Trophoblast cell (in vitro differentiated cells and primary cell): ENCODE data around the gene RELT.

ENCODE experiments used
- DNase-seq, 2 donors: peaks; one replicate each; pipeline ENCODE4 v3.0.0-alpha.2; 2016
- H2AFZ ChIP-seq: 2 replicates; pipeline ENCODE4 v1.6.1; 2013; ENCODE audit warnings: low read length, moderate library complexity, mild to moderate bottlenecking; ENCODE audit not compliant: insufficient read depth, poor library complexity
- H2AK5ac ChIP-seq: 2 replicates; pipeline ENCODE4 v1.6.1; 2013; ENCODE audit warnings: mild to moderate bottlenecking, low read length
- H2BK120ac ChIP-seq: 2 replicates; pipeline ENCODE4 v1.6.1; 2013; ENCODE audit warnings: low read length, mild to moderate bottlenecking, moderate library complexity; ENCODE audit not compliant: insufficient read depth, poor library complexity
- H2BK12ac ChIP-seq: 2 replicates; pipeline ENCODE4 v1.6.1; 2013; ENCODE audit warnings: mild to moderate bottlenecking, low read length, moderate library complexity
- H2BK5ac ChIP-seq: 2 replicates; pipeline ENCODE4 v1.6.1; 2013; ENCODE audit warnings: low read length, low read depth, moderate library complexity, mild to moderate bottlenecking; ENCODE audit not compliant: poor library complexity
- H3K14ac ChIP-seq: 2 replicates; pipeline ENCODE4 v1.6.1; 2013; ENCODE audit warnings: mild to moderate bottlenecking, low read length
- H3K18ac ChIP-seq: 2 replicates; pipeline ENCODE4 v1.6.1; 2013; ENCODE audit warnings: mild to moderate bottlenecking, low read length
- H3K23ac ChIP-seq: 2 replicates; pipeline ENCODE4 v1.6.1; 2013; ENCODE audit warnings: low read length
- H3K27ac ChIP-seq: 2 replicates; pipeline ENCODE4 v1.5.1; 2013; ENCODE audit warnings: low read depth, mild to moderate bottlenecking, inconsistent platforms, low read length, moderate library complexity
- H3K27me3 ChIP-seq: 2 replicates; pipeline ENCODE4 v1.6.1; 2013; ENCODE audit warnings: inconsistent platforms, mild to moderate bottlenecking, low read length, moderate library complexity; ENCODE audit not compliant: insufficient read depth
- H3K36me3 ChIP-seq, 2 experiments: 1 replicate in 1 of 2; 2 replicates in 1 of 2; pipeline ENCODE4 v1.6.1; 2013; ENCODE audit warnings: low read length in 2 of 2, mild to moderate bottlenecking in 2 of 2, moderate library complexity in 1 of 2; ENCODE audit not compliant: insufficient read depth in 2 of 2, control insufficient read depth in 1 of 2
- H3K4ac ChIP-seq: 2 replicates; pipeline ENCODE4 v1.6.1; 2013; ENCODE audit warnings: low read depth, mild to moderate bottlenecking, low read length, moderate library complexity
- H3K4me1 ChIP-seq, 2 experiments: 1 replicate in 1 of 2; 2 replicates in 1 of 2; pipeline ENCODE4 v1.6.1; 2013; ENCODE audit warnings: low read length in 2 of 2, mild to moderate bottlenecking in 2 of 2, moderate library complexity in 1 of 2; ENCODE audit not compliant: insufficient read depth in 2 of 2, control insufficient read depth in 1 of 2
- H3K4me2 ChIP-seq: 2 replicates; pipeline ENCODE4 v1.6.1; 2013; ENCODE audit warnings: inconsistent platforms, mild to moderate bottlenecking, low read length, moderate library complexity
- H3K4me3 ChIP-seq: 2 replicates; pipeline ENCODE4 v1.5.1; 2013; ENCODE audit warnings: mild to moderate bottlenecking, low read depth, low read length, inconsistent platforms
- H3K79me1 ChIP-seq: one replicate; pipeline ENCODE4 v1.6.1; 2013; ENCODE audit warnings: low read length
- H3K79me2 ChIP-seq: 2 replicates; pipeline ENCODE4 v1.6.1; 2013; ENCODE audit warnings: low read length, mild to moderate bottlenecking; ENCODE audit not compliant: control insufficient read depth, insufficient read depth, poor library complexity
- H3K9ac ChIP-seq: 2 replicates; pipeline ENCODE4 v1.6.1; 2013; ENCODE audit warnings: mild to moderate bottlenecking, low read length
- H3K9me3 ChIP-seq: 2 replicates; pipeline ENCODE4 v1.6.1; 2013; ENCODE audit warnings: low read depth, mild to moderate bottlenecking, control low read depth, inconsistent platforms, low read length; ENCODE audit not compliant: insufficient read depth
- H4K12ac ChIP-seq: 2 replicates; pipeline ENCODE4 v1.6.1; 2013; ENCODE audit warnings: low read depth, mild to moderate bottlenecking, low read length, moderate library complexity
- H4K8ac ChIP-seq: 2 replicates; pipeline ENCODE4 v1.6.1; 2013; ENCODE audit warnings: low read depth, mild to moderate bottlenecking, low read length, moderate library complexity
- H4K91ac ChIP-seq: one replicate; pipeline ENCODE4 v1.6.1; 2013; ENCODE audit warnings: low read depth, mild to moderate bottlenecking, low read length, moderate library complexity
- WGBS: extraction: QIAGEN DNeasy Blood & Tissue Kit; methylation state at CpG from one replicate; pipeline ENCODE4 v1.1.7; 2013; ENCODE audit warnings: missing lambda C conversion rate; ENCODE audit not compliant: insufficient read length, insufficient coverage; ENCODE audit errors: extremely low coverage; 5-methylcytosine and 5-hydroxymethylcytosine counted together

The RELT gene

DNA sequence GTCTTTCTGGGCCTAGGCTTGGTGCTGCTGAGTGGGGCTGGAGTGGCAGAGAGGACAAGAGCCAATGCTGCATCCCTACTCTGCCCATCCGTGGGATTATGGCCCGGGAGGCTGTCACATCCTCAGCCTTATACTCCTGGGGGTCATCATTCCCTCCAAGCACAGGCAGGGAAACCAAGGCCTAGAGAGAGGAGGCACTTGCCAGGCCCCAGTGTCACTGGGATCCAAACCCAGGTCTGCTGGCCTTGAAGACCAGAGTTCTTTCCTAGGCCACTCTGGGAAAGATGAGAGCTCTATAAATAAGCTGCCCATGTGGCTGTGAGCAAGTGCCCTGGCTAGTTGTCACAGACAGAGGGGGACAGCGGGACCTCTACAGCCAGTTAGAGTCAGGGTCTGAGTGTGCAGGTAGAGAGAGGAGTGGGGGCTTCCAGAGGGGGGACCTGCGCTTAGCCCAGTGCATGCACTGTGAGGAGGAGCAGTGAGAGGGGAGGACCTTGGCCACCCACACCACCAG, 4.8 kb downstream of the RELT start:
- H3K79me1 ChIP-seq = peaks cover 7% of the 10 kb centered on the region
- no peak overlapping the region for H3K4me2 ChIP-seq
- H3K9me3 ChIP-seq = peaks cover 2% of the 10 kb centered on the region
- no peak overlapping the region for H2AFZ ChIP-seq
- no peak overlapping the region for H3K14ac ChIP-seq
- DNase-seq = no peak
- H3K36me3 ChIP-seq = no peaks in the 10 kb centered on the region
- no peak overlapping the region for H3K9ac ChIP-seq
- H3K79me2 ChIP-seq = peaks cover 8% of the 10 kb centered on the region
- no peaks in the 10 kb centered on the region for H3K27me3 ChIP-seq
- no CpG with 5 or more reads among the region's 4 CpGs for whole genome bisulfite sequencing
- H2BK5ac ChIP-seq = no peak overlapping the region
- H2BK12ac ChIP-seq = no peak overlapping the region
- no peak overlapping the region for H3K23ac ChIP-seq
- H3K4me3 ChIP-seq = no peak overlapping the region
- H3K18ac ChIP-seq = no peak overlapping the region
- peaks cover 9 to 11% of the 10 kb centered on the region in 2 experiments for H3K4me1 ChIP-seq
- H3K4ac ChIP-seq = no peak overlapping the region
- no peak overlapping the region for H4K8ac ChIP-seq
- no peak overlapping the region for H4K12ac ChIP-seq
- no peak overlapping the region for H2BK120ac ChIP-seq
- no peak overlapping the region for H3K27ac ChIP-seq
- H2AK5ac ChIP-seq = no peak overlapping the region
- H4K91ac ChIP-seq = no peak overlapping the region

DNA sequence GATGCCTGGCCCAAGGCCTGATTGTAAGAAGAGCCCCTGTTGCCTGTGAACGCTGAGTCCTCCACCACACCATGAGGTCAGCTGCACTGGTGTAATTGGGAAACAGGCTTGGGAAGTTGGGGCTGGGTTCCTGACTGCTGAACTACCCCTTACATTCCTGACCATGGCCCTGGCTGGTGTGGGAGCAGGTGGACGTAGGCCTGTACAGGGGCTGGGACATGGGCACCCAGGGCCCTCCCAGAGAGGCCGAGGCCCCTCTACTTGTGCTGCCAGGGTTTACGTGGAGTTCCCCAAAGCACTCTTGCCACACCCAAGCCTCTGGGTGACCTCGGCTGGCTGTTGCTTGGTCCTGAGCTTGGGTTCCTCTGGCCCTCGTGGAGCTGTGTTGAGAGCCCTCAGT, 5.4 kb downstream of the RELT start:
- no peak overlapping the region for H4K8ac ChIP-seq
- H3K4me2 ChIP-seq = no peak overlapping the region
- no peak overlapping the region for H3K23ac ChIP-seq
- H2AK5ac ChIP-seq = no peak overlapping the region
- no peaks in the 10 kb centered on the region for H3K27me3 ChIP-seq
- H3K4me3 ChIP-seq = no peak overlapping the region
- peaks cover 9 to 11% of the 10 kb centered on the region in 2 experiments for H3K4me1 ChIP-seq
- no peak overlapping the region for H4K12ac ChIP-seq
- no peak overlapping the region for H3K18ac ChIP-seq
- H3K27ac ChIP-seq = no peak overlapping the region
- H3K36me3 ChIP-seq = no peaks in the 10 kb centered on the region
- H2BK5ac ChIP-seq = no peak overlapping the region
- no peak for DNase-seq
- H3K14ac ChIP-seq = no peak overlapping the region
- no peak overlapping the region for H2BK12ac ChIP-seq
- H3K79me1 ChIP-seq = peaks cover 4% of the 10 kb centered on the region
- peaks cover 2% of the 10 kb centered on the region for H3K9me3 ChIP-seq
- H3K79me2 ChIP-seq = peaks cover 7% of the 10 kb centered on the region
- no peak overlapping the region for H4K91ac ChIP-seq
- no peak overlapping the region for H2AFZ ChIP-seq
- no peak overlapping the region for H2BK120ac ChIP-seq
- WGBS = no CpG with 5 or more reads among the region's 6 CpGs
- H3K9ac ChIP-seq = no peak overlapping the region
- H3K4ac ChIP-seq = no peak overlapping the region

DNA sequence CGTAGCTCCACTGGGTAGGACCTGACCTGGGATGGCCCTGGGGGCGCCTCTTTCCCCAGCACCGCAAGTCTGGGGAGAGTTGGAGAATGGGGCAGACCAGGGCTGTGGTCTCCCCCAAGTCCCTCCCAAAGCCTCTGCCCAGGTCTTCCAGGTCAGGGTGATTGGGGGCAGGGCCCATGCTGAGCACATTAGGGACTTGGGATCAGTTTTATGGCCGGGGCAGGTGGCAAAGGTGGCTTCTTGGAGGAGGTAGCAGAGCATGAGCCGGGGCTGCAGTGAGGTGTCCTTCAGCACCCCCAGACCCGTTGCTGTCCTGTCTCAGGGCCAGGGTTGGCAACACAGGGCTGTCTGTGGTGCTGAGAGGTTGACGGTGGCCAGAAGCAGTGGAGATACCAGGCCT, 6.0 kb downstream of the RELT start:
- H2BK5ac ChIP-seq = no peak overlapping the region
- H3K23ac ChIP-seq = no peak overlapping the region
- no peak overlapping the region for H3K14ac ChIP-seq
- no peak overlapping the region for H3K4me2 ChIP-seq
- no peak overlapping the region for H3K4me3 ChIP-seq
- WGBS = no CpG with 5 or more reads among the region's 7 CpGs
- H3K79me2 ChIP-seq = peaks cover 2% of the 10 kb centered on the region
- H3K18ac ChIP-seq = no peak overlapping the region
- peaks cover 6 to 7% of the 10 kb centered on the region in 2 experiments for H3K4me1 ChIP-seq
- no peak overlapping the region for H2AK5ac ChIP-seq
- H3K27ac ChIP-seq = no peak overlapping the region
- no peak overlapping the region for H3K9ac ChIP-seq
- H4K12ac ChIP-seq = no peak overlapping the region
- H2BK120ac ChIP-seq = no peak overlapping the region
- no peak overlapping the region for H2AFZ ChIP-seq
- no peak overlapping the region for H2BK12ac ChIP-seq
- H4K91ac ChIP-seq = no peak overlapping the region
- H3K36me3 ChIP-seq = no peaks in the 10 kb centered on the region
- no peak overlapping the region for H4K8ac ChIP-seq
- H3K9me3 ChIP-seq = no peaks in the 10 kb centered on the region
- no peaks in the 10 kb centered on the region for H3K79me1 ChIP-seq
- no peak for DNase-seq
- no peak overlapping the region for H3K4ac ChIP-seq
- H3K27me3 ChIP-seq = no peaks in the 10 kb centered on the region

DNA sequence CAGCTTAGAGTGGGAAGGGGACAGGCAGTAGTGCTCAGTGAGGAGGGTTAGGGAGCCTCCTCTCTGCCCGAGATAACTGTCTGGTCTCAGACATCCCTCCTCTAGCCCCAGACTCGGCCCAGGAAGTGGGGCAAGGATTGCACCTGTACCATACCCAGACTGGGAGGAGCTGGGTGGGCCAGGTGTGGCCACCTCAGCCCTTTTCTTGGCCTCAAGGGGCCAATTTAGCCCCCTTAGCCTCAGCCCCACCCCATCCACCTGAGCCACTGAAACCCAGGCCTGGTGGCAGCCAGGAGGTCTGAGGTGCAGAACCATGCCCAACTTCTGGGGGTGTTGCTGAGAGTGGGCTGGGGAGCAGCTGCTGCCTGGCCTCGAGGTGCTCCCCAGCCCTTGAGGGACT, 6.5 kb downstream of the RELT start:
- H3K14ac ChIP-seq = no peak overlapping the region
- no peak overlapping the region for H3K4ac ChIP-seq
- H2BK5ac ChIP-seq = no peak overlapping the region
- no peaks in the 10 kb centered on the region for H3K79me1 ChIP-seq
- no peak overlapping the region for H2BK120ac ChIP-seq
- no CpG with 5 or more reads among the region's 3 CpGs for WGBS
- H2AK5ac ChIP-seq = no peak overlapping the region
- no peak overlapping the region for H2BK12ac ChIP-seq
- H2AFZ ChIP-seq = no peak overlapping the region
- no peak overlapping the region for H4K91ac ChIP-seq
- H3K9ac ChIP-seq = no peak overlapping the region
- H3K27ac ChIP-seq = no peak overlapping the region
- H3K79me2 ChIP-seq = no peaks in the 10 kb centered on the region
- H3K18ac ChIP-seq = no peak overlapping the region
- no peak overlapping the region for H4K8ac ChIP-seq
- no peaks in the 10 kb centered on the region for H3K9me3 ChIP-seq
- no peak overlapping the region for H3K23ac ChIP-seq
- no peak for DNase-seq
- H3K36me3 ChIP-seq = no peaks in the 10 kb centered on the region
- H4K12ac ChIP-seq = no peak overlapping the region
- peaks cover 0 to 2% of the 10 kb centered on the region in 2 experiments for H3K4me1 ChIP-seq
- H3K4me3 ChIP-seq = no peak overlapping the region
- H3K27me3 ChIP-seq = no peaks in the 10 kb centered on the region
- no peak overlapping the region for H3K4me2 ChIP-seq
